ENCODE data around the gene CDKN1B. TPM values are rescaled to one million over a fixed set of nuclear protein-coding genes. Genes with fewer than 3 reads are reported as not detected.

The CDKN1B gene
- total and polyA plus RNA-seq, 2 experiments from 2014 or later, result 9.3 to 27.9 TPM

DNA sequence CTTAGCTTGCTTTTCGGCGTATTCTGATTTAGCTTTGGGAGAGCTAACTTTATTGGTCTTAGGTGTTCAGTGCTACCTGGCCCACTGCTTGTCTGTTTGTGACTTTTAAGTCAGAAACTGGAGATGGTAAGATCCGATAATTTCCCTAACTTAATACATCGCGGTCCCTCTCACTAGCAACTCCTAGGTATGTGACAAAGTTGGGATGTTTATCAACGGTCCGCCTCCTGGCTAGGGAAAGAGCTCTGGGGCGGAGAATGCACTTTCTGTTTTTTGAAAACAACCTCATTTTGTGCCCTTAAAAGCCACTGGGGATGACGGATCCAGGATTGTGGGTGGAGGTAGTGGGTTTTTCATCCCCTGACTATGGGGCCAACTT, 1.2 kb downstream of the CDKN1B start:
- H3F3A ChIP-seq (replicated peaks; ENCODE audit: low read depth), result peaks cover 12% of the 10 kb centered on the region
- H3K36me3 ChIP-seq (ENCODE audit: insufficient read depth), result peaks cover 14% of the 10 kb centered on the region
- peak overlapping the region; percentile 97 for H3K4me2 ChIP-seq
- Mint-ChIP-seq H3K27me3 (ENCODE audit: insufficient read depth, low read depth, poor library complexity) (peaks cover 26% of the 10 kb centered on the region), H3K27ac (no peak overlapping the region), H3K4me1 (peaks cover 62% of the 10 kb centered on the region), H3K36me3 (ENCODE audit: low read depth) (peaks cover 45% of the 10 kb centered on the region), H3K4me3 (peak overlapping the region; percentile 96), H3K9me3 (no peaks in the 10 kb centered on the region)
- peaks cover 34% of the 10 kb centered on the region for H3K79me2 ChIP-seq (replicated peaks; ENCODE audit: insufficient read depth)
- no peak overlapping the region for H3K27ac ChIP-seq (ENCODE audit: low read depth)
- peaks cover 64% of the 10 kb centered on the region for H3K27me3 ChIP-seq (ENCODE audit: insufficient read depth)
- peaks cover 60% of the 10 kb centered on the region for H3K4me1 ChIP-seq (ENCODE audit: insufficient read depth)
- ATAC-seq (no peak), DNase-seq (ENCODE audit: low spot score) (no peak)
- no peak overlapping the region for H2AFZ ChIP-seq
- H3K4me3 ChIP-seq, result peak overlapping the region; percentile 98
- TF ChIP-seq CTCF (conservative IDR thresholded peaks at IDR 0.05; ENCODE audit: low read depth in 2 of 2) (no peak), STAT1 (IDR thresholded peaks at IDR 0.05; ENCODE audit: unreplicated experiment) (no peak), NANOG (IDR thresholded peaks at IDR 0.05; ENCODE audit: borderline replicate concordance) (no peak), REST (IDR thresholded peaks at IDR 0.05; ENCODE audit: unreplicated experiment) (no peak), POLR2AphosphoS5 (IDR thresholded peaks at IDR 0.05; ENCODE audit: low read depth) (peak; percentile 22; the same call in 1 of the 2 replicates), EZH2phosphoT487 (IDR thresholded peaks at IDR 0.05; ENCODE audit: unreplicated experiment) (no peak)
- H4K20me1 ChIP-seq (replicated peaks; ENCODE audit: insufficient read depth), result peaks cover 26% of the 10 kb centered on the region
- H3K9me2 ChIP-seq (ENCODE audit: insufficient read depth), result no peaks in the 10 kb centered on the region

DNA sequence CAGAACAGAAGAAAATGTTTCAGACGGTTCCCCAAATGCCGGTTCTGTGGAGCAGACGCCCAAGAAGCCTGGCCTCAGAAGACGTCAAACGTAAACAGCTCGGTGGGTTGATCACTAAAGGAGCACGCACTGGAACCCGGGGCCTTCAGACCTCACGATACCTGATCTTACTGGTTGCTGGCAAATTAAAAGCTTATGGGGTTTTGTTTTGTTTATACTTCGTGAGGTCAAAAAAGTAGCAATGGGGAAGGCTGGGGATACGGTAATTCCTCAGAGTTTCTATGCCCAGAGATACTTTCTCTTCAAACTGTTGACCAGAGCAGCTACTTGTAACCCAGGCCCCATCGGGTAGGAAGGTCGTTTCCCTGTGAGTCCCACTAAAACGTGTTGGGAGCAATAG, 1.7 kb downstream of the CDKN1B start:
- Mint-ChIP-seq H3K4me1 (peaks cover 61% of the 10 kb centered on the region), H3K27ac (no peak overlapping the region), H3K27me3 (ENCODE audit: insufficient read depth, low read depth, poor library complexity) (peaks cover 26% of the 10 kb centered on the region), H3K4me3 (peak overlapping the region; percentile 96), H3K36me3 (ENCODE audit: low read depth) (peaks cover 46% of the 10 kb centered on the region), H3K9me3 (no peaks in the 10 kb centered on the region)
- Histone ChIP-seq H3K4me3 (peak overlapping the region; percentile 98), H4K20me1 (replicated peaks; ENCODE audit: insufficient read depth) (peaks cover 26% of the 10 kb centered on the region), H3K27me3 (ENCODE audit: insufficient read depth) (peaks cover 67% of the 10 kb centered on the region), H2AFZ (no peak overlapping the region), H3K9me2 (ENCODE audit: insufficient read depth) (no peaks in the 10 kb centered on the region), H3F3A (replicated peaks; ENCODE audit: low read depth) (peaks cover 12% of the 10 kb centered on the region), H3K4me2 (peak overlapping the region; percentile 97), H3K27ac (ENCODE audit: low read depth) (no peak overlapping the region), H3K4me1 (ENCODE audit: insufficient read depth) (peaks cover 58% of the 10 kb centered on the region), H3K79me2 (replicated peaks; ENCODE audit: insufficient read depth) (peaks cover 34% of the 10 kb centered on the region), H3K36me3 (ENCODE audit: insufficient read depth) (peaks cover 14% of the 10 kb centered on the region)
- peak; percentile 28 for DNase-seq (ENCODE audit: low spot score)
- no peak for ATAC-seq
- TF ChIP-seq NANOG (IDR thresholded peaks at IDR 0.05; ENCODE audit: borderline replicate concordance) (no peak), JUNB (IDR thresholded peaks at IDR 0.05; ENCODE audit: unreplicated experiment) (no peak), REST (IDR thresholded peaks at IDR 0.05; ENCODE audit: unreplicated experiment) (no peak), ZNF114 (CRISPR knock-in tag; IDR thresholded peaks at IDR 0.05) (no peak), STAT1 (IDR thresholded peaks at IDR 0.05; ENCODE audit: unreplicated experiment) (no peak), ETS1 (IDR thresholded peaks at IDR 0.05) (no peak), EZH2phosphoT487 (IDR thresholded peaks at IDR 0.05; ENCODE audit: unreplicated experiment) (no peak), ZNF331 (CRISPR knock-in tag; IDR thresholded peaks at IDR 0.05; ENCODE audit: low read depth) (no peak), CTCF (conservative IDR thresholded peaks at IDR 0.05; ENCODE audit: low read depth in 2 of 2) (no peak), EZH2 (IDR thresholded peaks at IDR 0.05; ENCODE audit: low read depth, unreplicated experiment) (no peak), POLR2AphosphoS5 (IDR thresholded peaks at IDR 0.05; ENCODE audit: low read depth) (no peak)

Measured in GM23338 (cell line).